ENCODE measurements around the gene MYT1.

DNA sequence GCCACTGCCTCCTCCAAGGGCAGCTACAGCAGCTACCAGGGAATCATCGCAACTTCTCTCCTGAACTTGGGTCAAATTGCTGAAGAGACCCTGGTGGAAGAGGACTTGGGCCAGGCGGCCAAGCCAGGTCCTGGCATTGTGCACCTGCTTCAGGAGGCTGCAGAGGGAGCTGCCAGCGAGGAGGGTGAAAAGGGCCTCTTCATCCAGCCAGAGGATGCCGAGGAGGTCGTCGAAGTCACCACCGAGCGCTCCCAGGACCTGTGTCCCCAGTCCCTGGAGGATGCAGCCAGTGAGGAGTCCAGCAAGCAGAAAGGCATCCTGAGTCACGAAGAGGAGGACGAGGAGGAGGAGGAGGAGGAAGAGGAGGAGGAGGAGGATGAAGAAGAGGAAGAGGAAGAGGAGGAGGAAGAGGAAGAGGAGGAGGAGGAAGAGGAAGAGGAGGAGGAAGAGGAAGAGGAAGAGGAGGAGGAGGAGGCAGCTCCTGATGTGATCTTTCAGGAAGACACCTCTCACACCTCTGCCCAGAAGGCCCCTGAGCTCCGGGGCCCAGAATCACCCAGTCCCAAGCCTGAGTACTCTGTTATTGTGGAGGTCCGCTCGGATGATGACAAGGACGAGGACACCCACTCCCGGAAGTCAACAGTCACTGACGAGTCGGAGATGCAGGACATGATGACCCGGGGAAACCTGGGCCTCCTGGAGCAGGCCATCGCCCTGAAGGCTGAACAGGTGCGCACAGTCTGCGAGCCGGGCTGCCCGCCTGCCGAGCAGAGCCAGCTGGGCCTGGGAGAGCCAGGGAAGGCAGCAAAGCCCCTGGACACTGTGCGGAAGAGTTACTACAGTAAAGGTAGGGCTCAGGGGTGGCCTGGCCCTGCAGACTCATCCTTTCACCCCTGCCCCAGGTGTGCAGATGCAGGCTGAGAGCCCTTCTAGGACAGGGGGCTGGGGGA is 43.7 kb downstream of the MYT1 start:
- TF ChIP-seq, protein P1, sequence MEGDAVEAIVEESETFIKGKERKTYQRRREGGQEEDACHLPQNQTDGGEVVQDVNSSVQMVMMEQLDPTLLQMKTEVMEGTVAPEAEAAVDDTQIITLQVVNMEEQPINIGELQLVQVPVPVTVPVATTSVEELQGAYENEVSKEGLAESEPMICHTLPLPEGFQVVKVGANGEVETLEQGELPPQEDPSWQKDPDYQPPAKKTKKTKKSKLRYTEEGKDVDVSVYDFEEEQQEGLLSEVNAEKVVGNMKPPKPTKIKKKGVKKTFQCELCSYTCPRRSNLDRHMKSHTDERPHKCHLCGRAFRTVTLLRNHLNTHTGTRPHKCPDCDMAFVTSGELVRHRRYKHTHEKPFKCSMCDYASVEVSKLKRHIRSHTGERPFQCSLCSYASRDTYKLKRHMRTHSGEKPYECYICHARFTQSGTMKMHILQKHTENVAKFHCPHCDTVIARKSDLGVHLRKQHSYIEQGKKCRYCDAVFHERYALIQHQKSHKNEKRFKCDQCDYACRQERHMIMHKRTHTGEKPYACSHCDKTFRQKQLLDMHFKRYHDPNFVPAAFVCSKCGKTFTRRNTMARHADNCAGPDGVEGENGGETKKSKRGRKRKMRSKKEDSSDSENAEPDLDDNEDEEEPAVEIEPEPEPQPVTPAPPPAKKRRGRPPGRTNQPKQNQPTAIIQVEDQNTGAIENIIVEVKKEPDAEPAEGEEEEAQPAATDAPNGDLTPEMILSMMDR (IDR thresholded peaks at IDR 0.05), result no peak
- no peak for TF ChIP-seq POLR2AphosphoS5 (IDR thresholded peaks at IDR 0.05)
